Osteoblast (primary cell): ENCODE results near the gene MYO1A. TPM values are rescaled to one million over a fixed set of nuclear protein-coding genes. Genes with fewer than 3 reads are reported as not detected.

Experiments used
- DNase-seq: peaks from one replicate; pipeline ENCODE4 v3.0.0; 2011; ENCODE audit warnings: low spot score, mixed read lengths; ENCODE audit not compliant: insufficient read length; ENCODE audit errors: missing footprints
- H2AFZ ChIP-seq: 2 replicates; pipeline ENCODE4 v1.6.0; 2011; ENCODE audit warnings: mild to moderate bottlenecking, low read length
- H3K27ac ChIP-seq: 2 replicates; pipeline ENCODE4 v1.5.1; 2011; ENCODE audit warnings: mild to moderate bottlenecking, low read depth, low read length, moderate library complexity
- H3K27me3 ChIP-seq: 2 replicates; pipeline ENCODE4 v1.6.0; 2012; ENCODE audit warnings: mild to moderate bottlenecking, control low read depth, inconsistent platforms, low read length, moderate library complexity; ENCODE audit not compliant: insufficient read depth
- H3K36me3 ChIP-seq: 2 replicates; pipeline ENCODE4 v1.5.1; 2011; ENCODE audit warnings: mild to moderate bottlenecking, low read length, control low read depth, moderate library complexity; ENCODE audit not compliant: insufficient read depth
- H3K4me1 ChIP-seq: 2 replicates; pipeline ENCODE4 v1.5.1; 2011; ENCODE audit warnings: mild to moderate bottlenecking, low read length, control low read depth, moderate library complexity; ENCODE audit not compliant: insufficient read depth
- H3K4me2 ChIP-seq: 2 replicates; pipeline ENCODE4 v1.6.0; 2011; ENCODE audit warnings: mild to moderate bottlenecking, low read length; ENCODE audit not compliant: insufficient read depth
- H3K4me3 ChIP-seq: fragments of 200-600 bp; sonication (generic); 3 replicates; pipeline ENCODE4 v1.5.1; 2012; ENCODE audit warnings: mild to moderate bottlenecking, low read length, inconsistent platforms; ENCODE audit not compliant: insufficient read depth
- H3K79me2 ChIP-seq: 2 replicates; pipeline ENCODE4 v1.6.0; 2012; ENCODE audit warnings: mild to moderate bottlenecking, low read length, control low read depth, inconsistent platforms; ENCODE audit not compliant: insufficient read depth
- H3K9me3 ChIP-seq: 2 replicates; pipeline ENCODE4 v1.5.1; 2011; ENCODE audit warnings: low read depth, low read length, control low read depth
- H4K20me1 ChIP-seq: 2 replicates; pipeline ENCODE4 v1.6.0; 2012; ENCODE audit warnings: mild to moderate bottlenecking, low read length, control low read depth; ENCODE audit not compliant: insufficient read depth
- CTCF ChIP-seq: IDR thresholded peaks from 2 replicates; pipeline ENCODE4 v1.5.1; 2011; ENCODE audit warnings: mild to moderate bottlenecking, low read depth, low read length, moderate library complexity; ENCODE audit errors: extremely low read depth
- total RNA-seq: library from RNA; depleted of rRNA; stranded (reverse); fragments of >200 nt; gene quantifications from 2 replicates; pipeline ENCODE4 v1.2.3, GENCODE V29; 2012

The MYO1A gene
- total RNA-seq, 1 donor: not detected

DNA sequence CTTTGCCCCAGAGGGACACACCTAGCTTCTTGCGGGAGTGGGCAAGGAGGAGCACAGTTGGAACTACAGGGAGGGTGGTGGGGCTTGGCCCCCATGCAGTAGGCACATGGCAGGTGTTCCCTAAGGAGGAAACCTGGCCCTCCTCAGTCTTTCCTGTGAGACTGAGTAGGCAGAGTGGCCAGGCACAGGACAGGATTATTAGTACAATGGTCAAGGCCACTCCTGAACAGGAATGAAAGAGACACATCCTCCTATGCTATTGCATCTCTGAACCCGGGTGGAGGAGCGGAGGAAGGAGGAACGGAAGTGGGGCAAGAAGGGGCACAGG is 846 bp downstream of the MYO1A start:
- Histone ChIP-seq H3K4me3 (no peak overlapping the region), H3K4me2 (no peak overlapping the region), H2AFZ (no peak overlapping the region), H3K79me2 (no peaks in the 10 kb centered on the region), H3K27ac (no peak overlapping the region), H4K20me1 (no peaks in the 10 kb centered on the region), H3K36me3 (no peaks in the 10 kb centered on the region), H3K9me3 (no peaks in the 10 kb centered on the region), H3K27me3 (peaks cover 7% of the 10 kb centered on the region), H3K4me1 (peaks cover 10% of the 10 kb centered on the region)
- DNase-seq: no peak
- TF ChIP-seq CTCF: no peak

DNA sequence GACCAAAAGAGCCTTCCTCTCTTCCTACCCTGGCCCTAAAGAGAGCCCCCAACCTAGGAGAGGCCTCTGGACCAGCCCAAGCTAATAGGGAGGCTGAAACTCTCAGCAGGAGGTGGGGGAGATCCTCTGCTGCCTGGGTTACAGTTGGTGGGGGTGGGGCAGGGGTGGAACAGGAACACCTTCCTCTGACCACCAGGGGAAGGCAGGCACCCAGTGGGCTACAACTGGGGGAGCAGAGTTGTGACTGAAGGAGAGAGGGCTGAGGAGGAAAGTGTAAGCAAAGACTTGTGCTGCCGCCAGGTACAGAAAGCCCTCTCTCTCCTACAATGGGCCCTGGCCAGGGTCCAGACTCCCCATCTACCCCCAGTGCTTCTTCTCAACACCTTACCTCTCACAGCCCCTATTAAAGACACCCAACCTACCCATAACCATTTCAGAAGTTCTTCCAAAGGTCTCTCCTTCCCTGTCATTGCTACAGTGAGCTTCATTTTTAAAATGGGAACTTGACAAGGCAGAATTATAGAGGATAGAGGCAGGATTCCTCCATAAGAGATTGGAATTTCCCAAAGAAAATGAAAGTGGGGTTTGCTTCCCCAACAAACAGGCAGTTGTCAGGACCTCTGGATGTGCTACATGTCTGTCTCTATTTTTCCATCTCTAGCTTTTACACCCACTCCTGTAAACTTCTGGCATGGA is 1.4 kb downstream of the MYO1A start:
- no peak overlapping the region for H3K27ac ChIP-seq
- H3K79me2 ChIP-seq: no peaks in the 10 kb centered on the region
- no peak for TF ChIP-seq CTCF
- peaks cover 9% of the 10 kb centered on the region for H3K27me3 ChIP-seq
- peaks cover 10% of the 10 kb centered on the region for H3K4me1 ChIP-seq
- H2AFZ ChIP-seq: no peak overlapping the region
- no peak overlapping the region for H3K4me2 ChIP-seq
- DNase-seq: no peak
- H3K9me3 ChIP-seq: no peaks in the 10 kb centered on the region
- H4K20me1 ChIP-seq: no peaks in the 10 kb centered on the region
- no peaks in the 10 kb centered on the region for H3K36me3 ChIP-seq
- H3K4me3 ChIP-seq: no peak overlapping the region

- no peak overlapping the region for H2AFZ ChIP-seq
Measured at GRCh38 chr12:57047981-57048380, 1.9 kb downstream of the MYO1A start.

More at GRCh38 chr12:57047981-57048380, 1.9 kb downstream of the MYO1A start:
- H3K27me3 ChIP-seq: peaks cover 13% of the 10 kb centered on the region
- H3K27ac ChIP-seq: no peak overlapping the region
- H3K79me2 ChIP-seq: no peaks in the 10 kb centered on the region
- H3K36me3 ChIP-seq: no peaks in the 10 kb centered on the region
- no peak for TF ChIP-seq CTCF
- peaks cover 10% of the 10 kb centered on the region for H3K4me1 ChIP-seq
- H4K20me1 ChIP-seq: no peaks in the 10 kb centered on the region
- H3K4me3 ChIP-seq: no peak overlapping the region
- H3K4me2 ChIP-seq: no peak overlapping the region
- no peak for DNase-seq
- H3K9me3 ChIP-seq: no peaks in the 10 kb centered on the region
